ENCODE measurements around the gene IYD. TPM values are rescaled to one million over a fixed set of nuclear protein-coding genes. Genes with fewer than 3 reads are reported as not detected.

The IYD gene, protein sequence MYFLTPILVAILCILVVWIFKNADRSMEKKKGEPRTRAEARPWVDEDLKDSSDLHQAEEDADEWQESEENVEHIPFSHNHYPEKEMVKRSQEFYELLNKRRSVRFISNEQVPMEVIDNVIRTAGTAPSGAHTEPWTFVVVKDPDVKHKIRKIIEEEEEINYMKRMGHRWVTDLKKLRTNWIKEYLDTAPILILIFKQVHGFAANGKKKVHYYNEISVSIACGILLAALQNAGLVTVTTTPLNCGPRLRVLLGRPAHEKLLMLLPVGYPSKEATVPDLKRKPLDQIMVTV
- total RNA-seq = not detected in 2 replicates

GRCh38 chr6:150368762-150369161, at the start of gene IYD:
TSS of gene IYD (plus strand) at chr6:150369012. CDS start at chr6:150369032, 20 bp downstream.

Small RNA genes lying within 50 kb of the gene (small RNA-seq; reads per million reads assigned to genes)
- gene RNU4-7P = 0.52 reads per million, percentile 29 among the genes with 10 or more reads in this experiment

Other genes with a start within 250 kb of the IYD start
- gene PPP1R14C, start 226.0 kb upstream of the IYD start, total RNA-seq = 4.7 and 14.5 TPM in 2 replicates
- gene PLEKHG1, start 230.9 kb downstream of the IYD start, total RNA-seq = 1.5 and 3.1 TPM in 2 replicates

Data from placental epithelial cell (primary cell).